HEK293 (cell line): ENCODE results near the gene ST3GAL2.

ENCODE experiments used
- CTCF ChIA-PET: fragments of 350-600 bp; formaldehyde crosslinking; extraction: SDS; loops from one replicate; lab custom pipeline; 2021; ENCODE audit warnings: antibody characterized with exemption; lab: Yijun Ruan, JAX
- POLR2A ChIA-PET: fragments of 300-600 bp; formaldehyde crosslinking; extraction: SDS; loops from one replicate; lab custom pipeline; 2020; ENCODE audit warnings: antibody characterized with exemption, inconsistent platforms; lab: Yijun Ruan, JAX
- H3K27ac ChIP-seq: fragments of 200-500 bp; sonication (Bioruptor generic); 2 replicates; pipeline ENCODE4 v1.5.1; 2014; ENCODE audit warnings: low read depth, low read length, control low read depth, inconsistent platforms; ENCODE audit errors: extremely low read depth
- H3K36me3 ChIP-seq, 2 experiments: fragments of 200-500 bp in 1 of 2; sonication (Bioruptor generic) in 1 of 2; 1 replicate in 1 of 2; 2 replicates in 1 of 2; pipeline ENCODE4 v1.5.1; 2014 to 2017; ENCODE audit warnings: inconsistent platforms in 2 of 2, low read length in 2 of 2; ENCODE audit not compliant: control insufficient read depth in 2 of 2, insufficient read depth in 1 of 2
- H3K4me1 ChIP-seq: fragments of 200-500 bp; sonication (Bioruptor generic); 2 replicates; pipeline ENCODE4 v1.5.1; 2014; ENCODE audit warnings: mild to moderate bottlenecking, low read length, inconsistent platforms; ENCODE audit not compliant: control insufficient read depth, insufficient read depth
- H3K4me3 ChIP-seq: 2 replicates; pipeline ENCODE4 v1.5.1; 2011; ENCODE audit warnings: low read depth, mild to moderate bottlenecking, control low read depth, low read length, moderate library complexity
- H3K9me3 ChIP-seq: fragments of 200-500 bp; sonication (Bioruptor generic); 2 replicates; pipeline ENCODE4 v1.5.1; 2014; ENCODE audit warnings: low read depth, low read length, inconsistent platforms; ENCODE audit not compliant: control insufficient read depth, insufficient read depth
- CTCF ChIP-seq: fragments of 450-650 bp; formaldehyde crosslinking; IDR thresholded peaks from 2 replicates; pipeline ENCODE4 v1.5.1; 2016; ENCODE audit warnings: missing biosample characterization, missing genetic modification characterization
- GLIS1 ChIP-seq: fragments of 450-650 bp; formaldehyde crosslinking; IDR thresholded peaks from 2 replicates; pipeline ENCODE4 v1.5.1; 2016; ENCODE audit warnings: missing biosample characterization, missing genetic modification characterization
- PRDM2 ChIP-seq: fragments of 450-650 bp; formaldehyde crosslinking; IDR thresholded peaks from 2 replicates; pipeline ENCODE4 v1.5.1; 2016; ENCODE audit warnings: missing biosample characterization, missing genetic modification characterization, borderline replicate concordance
- SCRT1 ChIP-seq: fragments of 450-650 bp; formaldehyde crosslinking; IDR thresholded peaks from 2 replicates; pipeline ENCODE4 v1.5.1; 2016; ENCODE audit warnings: missing biosample characterization, missing genetic modification characterization, borderline replicate concordance
- SCRT2 ChIP-seq: fragments of 450-650 bp; formaldehyde crosslinking; IDR thresholded peaks from 2 replicates; pipeline ENCODE4 v1.5.1; 2016; ENCODE audit warnings: missing biosample characterization, missing genetic modification characterization
- ZFHX2 ChIP-seq: fragments of 450-650 bp; formaldehyde crosslinking; conservative IDR thresholded peaks from 2 replicates; pipeline ENCODE4 v1.5.1; 2016; ENCODE audit warnings: missing biosample characterization, missing genetic modification characterization
- ZIC2 ChIP-seq: fragments of 450-650 bp; formaldehyde crosslinking; IDR thresholded peaks from 2 replicates; pipeline ENCODE4 v1.5.1; 2016; ENCODE audit warnings: missing biosample characterization, missing genetic modification characterization
- ZNF114 ChIP-seq: fragments of 450-650 bp; formaldehyde crosslinking; IDR thresholded peaks from 2 replicates; pipeline ENCODE4 v1.5.0; 2017; ENCODE audit warnings: missing biosample characterization, missing genetic modification characterization
- ZNF121 ChIP-seq: fragments of 450-650 bp; formaldehyde crosslinking; IDR thresholded peaks from 2 replicates; pipeline ENCODE4 v1.5.1; 2016; ENCODE audit warnings: missing biosample characterization, missing genetic modification characterization
- ZNF175 ChIP-seq: fragments of 450-650 bp; formaldehyde crosslinking; IDR thresholded peaks from 2 replicates; pipeline ENCODE4 v1.5.1; 2016; ENCODE audit warnings: missing biosample characterization, missing genetic modification characterization
- ZNF2 ChIP-seq: fragments of 450-650 bp; formaldehyde crosslinking; IDR thresholded peaks from 2 replicates; pipeline ENCODE4 v1.5.1; 2016; ENCODE audit warnings: missing biosample characterization, missing genetic modification characterization
- ZNF214 ChIP-seq: fragments of 450-650 bp; formaldehyde crosslinking; IDR thresholded peaks from 2 replicates; pipeline ENCODE4 v1.5.1; 2017; ENCODE audit warnings: missing biosample characterization, mild to moderate bottlenecking, missing genetic modification characterization, borderline replicate concordance
- ZNF223 ChIP-seq: fragments of 450-650 bp; formaldehyde crosslinking; IDR thresholded peaks from 2 replicates; pipeline ENCODE4 v1.5.1; 2016; ENCODE audit warnings: missing biosample characterization, missing genetic modification characterization
- ZNF280C ChIP-seq: fragments of 450-650 bp; formaldehyde crosslinking; IDR thresholded peaks from 2 replicates; pipeline ENCODE4 v1.5.1; 2016; ENCODE audit warnings: missing biosample characterization, missing genetic modification characterization
- ZNF416 ChIP-seq: fragments of 450-650 bp; formaldehyde crosslinking; IDR thresholded peaks from 2 replicates; pipeline ENCODE4 v1.5.1; 2016; ENCODE audit warnings: missing biosample characterization, missing genetic modification characterization
- ZNF48 ChIP-seq: fragments of 450-650 bp; formaldehyde crosslinking; IDR thresholded peaks from 2 replicates; pipeline ENCODE4 v1.5.1; 2016; ENCODE audit warnings: missing biosample characterization, missing genetic modification characterization
- ZNF514 ChIP-seq: fragments of 450-650 bp; formaldehyde crosslinking; IDR thresholded peaks from 2 replicates; pipeline ENCODE4 v1.5.1; 2016; ENCODE audit warnings: missing biosample characterization, missing genetic modification characterization
- ZNF624 ChIP-seq: fragments of 450-650 bp; formaldehyde crosslinking; IDR thresholded peaks from 2 replicates; pipeline ENCODE4 v1.5.1; 2017; ENCODE audit warnings: missing biosample characterization, missing genetic modification characterization
- ZNF664 ChIP-seq: fragments of 450-650 bp; formaldehyde crosslinking; IDR thresholded peaks from 2 replicates; pipeline ENCODE4 v1.5.1; 2016; ENCODE audit warnings: missing biosample characterization, missing genetic modification characterization
- ZNF791 ChIP-seq: fragments of 450-650 bp; formaldehyde crosslinking; IDR thresholded peaks from 2 replicates; pipeline ENCODE4 v1.5.1; 2016; ENCODE audit warnings: missing biosample characterization, missing genetic modification characterization
- ZNF843 ChIP-seq: fragments of 450-650 bp; formaldehyde crosslinking; IDR thresholded peaks from 2 replicates; pipeline ENCODE4 v1.5.1; 2016; ENCODE audit warnings: missing biosample characterization, missing genetic modification characterization

The ST3GAL2 gene

GRCh38 chr16:70391446-70391845 is 47.5 kb downstream of the ST3GAL2 start:
- H3K36me3 ChIP-seq = peaks cover 0 to 55% of the 10 kb centered on the region in 2 experiments; a peak in 2 of 3 replicates

GRCh38 chr16:70390774-70391173 is 48.1 kb downstream of the ST3GAL2 start:
- no peaks in the 10 kb centered on the region for H3K4me1 ChIP-seq
- CTCF ChIA-PET = no interaction called here
- no peaks in the 10 kb centered on the region for H3K9me3 ChIP-seq
- POLR2A ChIA-PET = no interaction called here
- H3K36me3 ChIP-seq = peaks cover 0 to 55% of the 10 kb centered on the region in 2 experiments; a peak in 2 of 3 replicates
- H3K4me3 ChIP-seq = no peak overlapping the region
- TF ChIP-seq ZNF664 (tag by site-specific recombination) (no peak), ZNF624 (tag by site-specific recombination) (no peak), SCRT1 (tag by site-specific recombination) (0 out of 2 replicates have a peak, but pooled peaks have one; percentile 29), ZNF223 (tag by site-specific recombination) (no peak), ZNF214 (tag by site-specific recombination) (no peak), ZNF48 (tag by site-specific recombination) (no peak), ZFHX2 (tag by site-specific recombination) (no peak), SCRT2 (tag by site-specific recombination) (peak; percentile 53)
- TF ChIP-seq, all 188 proteins: peak for 2
- H3K27ac ChIP-seq = no peak overlapping the region

More at GRCh38 chr16:70391446-70391845, 47.5 kb downstream of the ST3GAL2 start:
- H3K9me3 ChIP-seq = no peaks in the 10 kb centered on the region
- no peak overlapping the region for H3K27ac ChIP-seq
- no peaks in the 10 kb centered on the region for H3K4me1 ChIP-seq
- TF ChIP-seq ZIC2 (tag by site-specific recombination) = peak; percentile 88
- no peak for TF ChIP-seq ZNF416 (tag by site-specific recombination)
- TF ChIP-seq, all 188 proteins: peak for 1
- ChIA-PET CTCF (interaction anchor here (1.0 kb wide), 1 partner anchor 65 kb away, joined by 5 read pairs; no protein-coding TSS in a partner anchor), POLR2A (interaction anchor here (1.4 kb wide), 1 partner anchor 10 kb away, joined by 7 read pairs; no protein-coding TSS in a partner anchor)
- no peak overlapping the region for H3K4me3 ChIP-seq

GRCh38 chr16:70388006-70388680 is 50.8 kb downstream of the ST3GAL2 start:
- Histone ChIP-seq H3K36me3 (peaks cover 3 to 36% of the 10 kb centered on the region in 2 experiments; a peak in 2 of 3 replicates), H3K9me3 (no peaks in the 10 kb centered on the region)
- CTCF ChIA-PET = interaction anchor here (0.5 to 1.2 kb wide), 4 partner anchors 8 to 108 kb away, joined by 3 to 5 read pairs (median 3); no protein-coding TSS in a partner anchor
- TF ChIP-seq CTCF (tag by site-specific recombination) = no peak
- TF ChIP-seq ZNF2 (tag by site-specific recombination) = no peak
- TF ChIP-seq ZNF114 (tag by site-specific recombination) = no peak
- TF ChIP-seq ZNF791 (tag by site-specific recombination) = no peak
- TF ChIP-seq PRDM2 = no peak
- no peak for TF ChIP-seq ZNF280C (tag by site-specific recombination)
- TF ChIP-seq GLIS1 (tag by site-specific recombination) = no peak
- no peak for TF ChIP-seq ZNF121 (tag by site-specific recombination)
- TF ChIP-seq ZFHX2 (tag by site-specific recombination) = no peak
- TF ChIP-seq ZNF843 = no peak
- no peak for TF ChIP-seq ZNF514 (tag by site-specific recombination)
- TF ChIP-seq ZNF175 (tag by site-specific recombination) = no peak

More at GRCh38 chr16:70388006-70388680, 50.8 kb downstream of the ST3GAL2 start:
- Histone ChIP-seq H3K27ac (no peak overlapping the region), H3K4me1 (no peaks in the 10 kb centered on the region), H3K4me3 (no peak overlapping the region)
- POLR2A ChIA-PET = interaction anchor here (0.7 to 1.1 kb wide), 2 partner anchors 40 to 120 kb away, joined by 3 to 4 read pairs; no protein-coding TSS in a partner anchor
